ENCODE results near the gene KDM2A.

KDM2A gene

GRCh38 chr11:67116758-67117105 lies 2.3 kb upstream of the KDM2A start:
- no peak for TF ChIP-seq CTCF (IDR thresholded peaks at IDR 0.05; ENCODE audit: poor library complexity, severe bottlenecking)
- H3K4me1 ChIP-seq (ENCODE audit: insufficient read depth, poor library complexity, severe bottlenecking): no peaks in the 10 kb centered on the region
- no peak overlapping the region for H3K4me3 ChIP-seq (ENCODE audit: severe bottlenecking)
- no peaks in the 10 kb centered on the region for H3K27me3 ChIP-seq (ENCODE audit: insufficient read depth, poor library complexity, severe bottlenecking)
- H3K9me3 ChIP-seq (ENCODE audit: severe bottlenecking): no peaks in the 10 kb centered on the region
- peaks cover 9% of the 10 kb centered on the region for H3K36me3 ChIP-seq (ENCODE audit: low read depth)
- H3K27ac ChIP-seq (ENCODE audit: poor library complexity, severe bottlenecking): no peak overlapping the region
- no peak for ATAC-seq (ENCODE audit: low read depth)
- DNase-seq (ENCODE audit: low spot score): no peak

GRCh38 chr11:67117176-67117575 lies 1.9 kb upstream of the KDM2A start:
- Histone ChIP-seq H3K36me3 (ENCODE audit: low read depth) (peaks cover 13% of the 10 kb centered on the region), H3K4me3 (ENCODE audit: severe bottlenecking) (no peak overlapping the region), H3K27ac (ENCODE audit: poor library complexity, severe bottlenecking) (no peak overlapping the region), H3K4me1 (ENCODE audit: insufficient read depth, poor library complexity, severe bottlenecking) (peaks cover 4% of the 10 kb centered on the region), H3K9me3 (ENCODE audit: severe bottlenecking) (no peaks in the 10 kb centered on the region), H3K27me3 (ENCODE audit: insufficient read depth, poor library complexity, severe bottlenecking) (no peaks in the 10 kb centered on the region)
- no peak for TF ChIP-seq CTCF (IDR thresholded peaks at IDR 0.05; ENCODE audit: poor library complexity, severe bottlenecking)
- no peak for DNase-seq (ENCODE audit: low spot score)
- no peak for ATAC-seq (ENCODE audit: low read depth)

- H3K27ac ChIP-seq (ENCODE audit: poor library complexity, severe bottlenecking): peak overlapping the region; percentile 67
- H3K4me1 ChIP-seq (ENCODE audit: insufficient read depth, poor library complexity, severe bottlenecking): peaks cover 10% of the 10 kb centered on the region
- H3K36me3 ChIP-seq (ENCODE audit: low read depth): peaks cover 17% of the 10 kb centered on the region
- H3K4me3 ChIP-seq (ENCODE audit: severe bottlenecking): peak overlapping the region; percentile 31
- TF ChIP-seq CTCF (IDR thresholded peaks at IDR 0.05; ENCODE audit: poor library complexity, severe bottlenecking): no peak
- no peak for DNase-seq (ENCODE audit: low spot score)
- ATAC-seq (ENCODE audit: low read depth): no peak
- no peaks in the 10 kb centered on the region for H3K27me3 ChIP-seq (ENCODE audit: insufficient read depth, poor library complexity, severe bottlenecking)
- H3K9me3 ChIP-seq (ENCODE audit: severe bottlenecking): no peaks in the 10 kb centered on the region
Observed at GRCh38 chr11:67117672-67118180, 1.3 kb upstream of the KDM2A start.

- Histone ChIP-seq H3K9me3 (ENCODE audit: severe bottlenecking) (no peaks in the 10 kb centered on the region), H3K27ac (ENCODE audit: poor library complexity, severe bottlenecking) (peak overlapping the region; percentile 67), H3K4me1 (ENCODE audit: insufficient read depth, poor library complexity, severe bottlenecking) (peaks cover 11% of the 10 kb centered on the region), H3K4me3 (ENCODE audit: severe bottlenecking) (peak overlapping the region; percentile 31), H3K27me3 (ENCODE audit: insufficient read depth, poor library complexity, severe bottlenecking) (no peaks in the 10 kb centered on the region), H3K36me3 (ENCODE audit: low read depth) (peaks cover 18% of the 10 kb centered on the region)
- ATAC-seq (ENCODE audit: low read depth): peak; percentile 8; the same call in 2 of the 3 replicates
- no peak for TF ChIP-seq CTCF (IDR thresholded peaks at IDR 0.05; ENCODE audit: poor library complexity, severe bottlenecking)
- DNase-seq (ENCODE audit: low spot score): no peak
Observed at GRCh38 chr11:67118181-67118766, 789 bp upstream of the KDM2A start.

Data from RWPE2 (cell line).